Measurements from ENCODE around the gene SMARCD1. TPM values are rescaled to one million over a fixed set of nuclear protein-coding genes. Genes with fewer than 3 reads are reported as not detected.

The SMARCD1 gene
- total RNA-seq, 1 donor from 2014 or later = 112 TPM

DNA sequence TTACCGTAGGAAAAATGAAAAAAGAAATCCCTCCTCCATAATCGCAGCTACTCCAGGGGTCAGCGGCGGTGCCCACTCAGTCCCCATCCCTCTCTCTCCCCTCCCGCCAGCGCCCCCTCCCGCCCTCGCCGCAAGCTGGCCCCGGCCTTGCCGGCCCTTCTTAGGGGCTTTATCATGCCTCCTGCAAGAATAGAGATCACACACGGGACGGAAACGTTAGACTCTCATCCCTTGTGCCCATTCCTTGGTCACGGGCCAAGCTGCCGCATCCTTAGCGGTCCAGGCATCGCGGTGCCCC lies 26.2 kb downstream of the SMARCD1 start:
- TF ChIP-seq, protein P1, sequence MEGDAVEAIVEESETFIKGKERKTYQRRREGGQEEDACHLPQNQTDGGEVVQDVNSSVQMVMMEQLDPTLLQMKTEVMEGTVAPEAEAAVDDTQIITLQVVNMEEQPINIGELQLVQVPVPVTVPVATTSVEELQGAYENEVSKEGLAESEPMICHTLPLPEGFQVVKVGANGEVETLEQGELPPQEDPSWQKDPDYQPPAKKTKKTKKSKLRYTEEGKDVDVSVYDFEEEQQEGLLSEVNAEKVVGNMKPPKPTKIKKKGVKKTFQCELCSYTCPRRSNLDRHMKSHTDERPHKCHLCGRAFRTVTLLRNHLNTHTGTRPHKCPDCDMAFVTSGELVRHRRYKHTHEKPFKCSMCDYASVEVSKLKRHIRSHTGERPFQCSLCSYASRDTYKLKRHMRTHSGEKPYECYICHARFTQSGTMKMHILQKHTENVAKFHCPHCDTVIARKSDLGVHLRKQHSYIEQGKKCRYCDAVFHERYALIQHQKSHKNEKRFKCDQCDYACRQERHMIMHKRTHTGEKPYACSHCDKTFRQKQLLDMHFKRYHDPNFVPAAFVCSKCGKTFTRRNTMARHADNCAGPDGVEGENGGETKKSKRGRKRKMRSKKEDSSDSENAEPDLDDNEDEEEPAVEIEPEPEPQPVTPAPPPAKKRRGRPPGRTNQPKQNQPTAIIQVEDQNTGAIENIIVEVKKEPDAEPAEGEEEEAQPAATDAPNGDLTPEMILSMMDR (IDR thresholded peaks at IDR 0.05; ENCODE audit: unreplicated experiment) = no peak
- no peak for DNase-seq (ENCODE audit: low spot score in 2 of 2, unreplicated experiment in 2 of 2)
- no peaks in the 10 kb centered on the region for H3K27me3 Mint-ChIP-seq (ENCODE audit: low read depth)
- peak overlapping the region; percentile 93 for H3K4me3 Mint-ChIP-seq
- H3K9me3 Mint-ChIP-seq = no peaks in the 10 kb centered on the region
- H3K4me1 Mint-ChIP-seq = peaks cover 17% of the 10 kb centered on the region
- peaks cover 3% of the 10 kb centered on the region for H3K36me3 Mint-ChIP-seq
- peak overlapping the region; percentile 78 for H3K27ac Mint-ChIP-seq

DNA sequence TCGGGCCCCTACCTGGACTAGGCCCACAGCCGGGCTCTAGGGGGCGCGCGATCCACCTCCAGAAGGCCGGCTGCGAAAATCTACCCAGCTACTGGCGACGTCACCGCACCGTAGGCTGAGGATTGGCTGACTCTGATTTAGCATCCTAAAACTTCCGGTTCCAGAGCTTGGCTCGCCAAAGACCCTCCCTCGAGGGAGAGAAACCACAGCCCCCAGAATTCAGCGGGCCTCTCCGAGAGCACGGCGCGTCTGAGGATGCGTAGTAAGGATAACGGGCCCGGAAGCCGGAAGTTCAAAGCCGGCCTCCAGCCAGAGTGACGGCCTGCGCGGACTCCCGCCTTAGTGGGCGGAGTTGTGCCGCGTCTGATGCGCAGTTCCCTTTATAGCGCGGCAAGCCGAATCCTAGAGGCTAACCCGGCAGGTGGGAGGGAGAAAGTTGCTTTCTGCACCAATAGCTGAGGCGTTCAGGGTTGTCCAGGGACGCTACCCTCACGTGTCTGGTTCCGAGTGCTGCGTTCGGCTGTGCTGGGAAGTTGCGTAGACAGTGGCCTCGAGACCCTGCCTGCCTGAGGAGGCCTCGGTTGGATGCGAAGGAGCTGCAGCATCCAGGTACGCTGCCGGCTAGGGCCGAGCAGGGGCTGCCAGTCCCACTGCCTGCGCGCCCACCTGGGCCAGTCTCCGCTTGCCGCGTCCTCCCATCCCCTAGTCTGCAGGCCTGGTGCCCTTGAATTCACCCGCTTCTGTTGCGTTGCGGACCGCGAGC lies 26.7 kb downstream of the SMARCD1 start, which contains the start of gene COX14:
TSS of gene COX14 (plus strand) at position 544 of the 763 bp plus-strand sequence. CDS start 7,808 bp downstream, outside the sequence.
- Mint-ChIP-seq H3K27me3 (ENCODE audit: low read depth) (no peaks in the 10 kb centered on the region), H3K27ac (peak within 1 kb of the TSS; percentile 98), H3K36me3 (peaks cover 3% of the 10 kb centered on the region), H3K4me3 (peak within 1 kb of the TSS; percentile 93), H3K4me1 (peaks cover 17% of the 10 kb centered on the region), H3K9me3 (no peaks in the 10 kb centered on the region)
- TF ChIP-seq, protein P1 (IDR thresholded peaks at IDR 0.05; ENCODE audit: unreplicated experiment) = peak; percentile 81
- DNase-seq (ENCODE audit: low spot score in 2 of 2, unreplicated experiment in 2 of 2) = peak; percentile 96 to 100

DNA sequence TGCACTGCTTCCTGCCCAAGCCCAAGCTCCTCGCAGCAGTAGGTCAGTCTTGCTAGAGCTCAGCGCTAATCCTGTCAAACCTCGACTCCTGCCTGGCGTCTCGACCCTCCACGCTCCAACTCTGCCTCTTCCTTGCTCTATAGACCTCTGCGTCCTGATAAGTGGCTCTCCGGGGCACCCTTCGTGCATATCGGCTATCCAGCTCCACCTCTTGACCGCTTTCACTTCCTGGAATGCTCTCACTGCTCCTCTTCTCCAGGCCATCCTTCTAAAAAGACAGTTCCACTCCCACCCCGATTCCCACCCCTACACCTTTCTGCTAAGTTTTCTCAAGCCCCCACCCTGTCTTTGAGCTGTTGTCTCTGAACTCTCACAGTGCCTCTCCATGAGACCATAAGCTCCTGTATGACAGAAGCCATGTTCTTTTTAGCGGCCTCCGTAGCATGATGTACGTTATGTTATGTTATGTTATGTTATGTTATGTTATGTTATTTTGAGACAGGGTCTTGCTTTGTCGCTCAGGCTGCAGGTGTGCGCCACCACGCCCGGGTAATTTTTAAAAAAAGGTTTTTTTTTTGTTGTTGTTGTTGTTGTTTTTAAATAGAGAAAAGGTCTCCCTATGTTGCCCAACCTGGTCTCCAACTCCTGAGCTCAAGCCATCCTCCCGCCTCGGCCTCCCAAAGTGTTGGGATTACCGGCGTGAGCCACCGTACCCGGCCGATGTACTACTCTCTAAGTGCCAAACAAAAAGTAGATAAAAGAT lies 27.5 kb downstream of the SMARCD1 start:
- H3K36me3 Mint-ChIP-seq = peaks cover 3% of the 10 kb centered on the region
- H3K4me1 Mint-ChIP-seq = peaks cover 17% of the 10 kb centered on the region
- no peaks in the 10 kb centered on the region for H3K27me3 Mint-ChIP-seq (ENCODE audit: low read depth)
- H3K9me3 Mint-ChIP-seq = no peaks in the 10 kb centered on the region
- TF ChIP-seq, protein P1 (IDR thresholded peaks at IDR 0.05; ENCODE audit: unreplicated experiment) = no peak
- no peak for DNase-seq (ENCODE audit: low spot score in 2 of 2, unreplicated experiment in 2 of 2)
- H3K27ac Mint-ChIP-seq = peak overlapping the region; percentile 98
- peak overlapping the region; percentile 93 for H3K4me3 Mint-ChIP-seq

GRCh38 chr12:50117057-50117622 lies 32.0 kb downstream of the SMARCD1 start:
- no peak for DNase-seq (ENCODE audit: low spot score in 2 of 2, unreplicated experiment in 2 of 2)
- TF ChIP-seq, protein P1 (IDR thresholded peaks at IDR 0.05; ENCODE audit: unreplicated experiment) = no peak
- no peak overlapping the region for H3K4me3 Mint-ChIP-seq
- no peaks in the 10 kb centered on the region for H3K27me3 Mint-ChIP-seq (ENCODE audit: low read depth)
- no peak overlapping the region for H3K27ac Mint-ChIP-seq
- H3K36me3 Mint-ChIP-seq = peaks cover 8% of the 10 kb centered on the region
- peaks cover 12% of the 10 kb centered on the region for H3K4me1 Mint-ChIP-seq
- H3K9me3 Mint-ChIP-seq = no peaks in the 10 kb centered on the region

GRCh38 chr12:50119387-50119786 lies 34.2 kb downstream of the SMARCD1 start:
- H3K4me1 Mint-ChIP-seq = peaks cover 2% of the 10 kb centered on the region
- no peak overlapping the region for H3K4me3 Mint-ChIP-seq
- DNase-seq (ENCODE audit: low spot score in 2 of 2, unreplicated experiment in 2 of 2) = no peak
- no peak overlapping the region for H3K27ac Mint-ChIP-seq
- H3K27me3 Mint-ChIP-seq (ENCODE audit: low read depth) = no peaks in the 10 kb centered on the region
- H3K9me3 Mint-ChIP-seq = no peaks in the 10 kb centered on the region
- H3K36me3 Mint-ChIP-seq = peaks cover 22% of the 10 kb centered on the region
- TF ChIP-seq, protein P1 (IDR thresholded peaks at IDR 0.05; ENCODE audit: unreplicated experiment) = no peak

Measured in mesothelial cell of epicardium (in vitro differentiated cells).